BLaER1 (cell line): ENCODE results near the gene ARHGEF12.

Experiments used
- H3K27ac ChIP-seq: shearing (Covaris generic); formaldehyde crosslinking; 2 replicates; pipeline ENCODE4 v1.8.1; 2022
- H3K27me3 ChIP-seq: shearing (Covaris generic); formaldehyde crosslinking; 2 replicates; pipeline ENCODE4 v1.8.1; 2022
- H3K36me3 ChIP-seq: shearing (Covaris generic); formaldehyde crosslinking; 2 replicates; pipeline ENCODE4 v1.8.1; 2022
- H3K4me1 ChIP-seq: shearing (Covaris generic); formaldehyde crosslinking; 2 replicates; pipeline ENCODE4 v1.8.1; 2022
- H3K4me2 ChIP-seq: shearing (Covaris generic); formaldehyde crosslinking; 2 replicates; pipeline ENCODE4 v1.8.1; 2022
- H3K4me3 ChIP-seq: shearing (Covaris generic); formaldehyde crosslinking; 2 replicates; pipeline ENCODE4 v1.8.1; 2022
- H3K9ac ChIP-seq: shearing (Covaris generic); formaldehyde crosslinking; 2 replicates; pipeline ENCODE4 v1.8.1; 2022
- H3K9me3 ChIP-seq: shearing (Covaris generic); formaldehyde crosslinking; 2 replicates; pipeline ENCODE4 v1.8.1; 2022
- H4K20me1 ChIP-seq: shearing (Covaris generic); formaldehyde crosslinking; 2 replicates; pipeline ENCODE4 v1.8.1; 2022
- Cebpa-rat ChIP-seq: shearing (Covaris generic); IDR thresholded peaks from 2 replicates; pipeline ENCODE4 v1.8.1; 2022

ARHGEF12 gene

DNA sequence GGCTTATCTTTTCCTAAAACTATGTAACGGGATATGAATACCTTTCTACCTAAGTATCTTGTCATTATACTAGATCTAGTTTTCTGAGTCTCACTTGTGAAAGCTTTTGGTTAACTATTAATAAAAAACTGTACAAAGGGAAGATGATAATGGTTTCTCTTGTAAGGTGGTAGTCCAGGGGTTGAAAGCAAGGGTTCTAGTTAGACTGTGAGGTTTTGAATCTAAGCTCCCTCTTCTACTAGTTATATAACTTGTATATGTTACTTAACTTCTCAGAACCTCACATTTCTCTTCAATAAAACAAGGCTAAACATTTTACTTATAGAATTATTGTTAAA lies 54.3 kb downstream of the ARHGEF12 start:
- Histone ChIP-seq H3K4me3 (no peak overlapping the region), H3K36me3 (no peaks in the 10 kb centered on the region), H3K27me3 (no peaks in the 10 kb centered on the region), H3K27ac (no peak overlapping the region), H3K4me2 (no peak overlapping the region), H3K9ac (no peak overlapping the region), H4K20me1 (peaks cover 85% of the 10 kb centered on the region), H3K4me1 (peaks cover 10% of the 10 kb centered on the region; the same call in 1 of the 2 replicates), H3K9me3 (peaks cover 10% of the 10 kb centered on the region; the same call in 1 of the 2 replicates)
- TF ChIP-seq Cebpa-rat, result no peak

- peaks cover 85% of the 10 kb centered on the region for H4K20me1 ChIP-seq
- no peak overlapping the region for H3K27ac ChIP-seq
- H3K4me1 ChIP-seq, result peaks cover 6% of the 10 kb centered on the region; the same call in 1 of the 2 replicates
- no peak overlapping the region for H3K4me3 ChIP-seq
- peaks cover 14% of the 10 kb centered on the region; the same call in 1 of the 2 replicates for H3K9me3 ChIP-seq
- no peaks in the 10 kb centered on the region for H3K36me3 ChIP-seq
- no peak for TF ChIP-seq Cebpa-rat
- no peaks in the 10 kb centered on the region for H3K27me3 ChIP-seq
- no peak overlapping the region for H3K4me2 ChIP-seq
- H3K9ac ChIP-seq, result no peak overlapping the region
Observed at GRCh38 chr11:120391292-120391691, 55.1 kb downstream of the ARHGEF12 start.

DNA sequence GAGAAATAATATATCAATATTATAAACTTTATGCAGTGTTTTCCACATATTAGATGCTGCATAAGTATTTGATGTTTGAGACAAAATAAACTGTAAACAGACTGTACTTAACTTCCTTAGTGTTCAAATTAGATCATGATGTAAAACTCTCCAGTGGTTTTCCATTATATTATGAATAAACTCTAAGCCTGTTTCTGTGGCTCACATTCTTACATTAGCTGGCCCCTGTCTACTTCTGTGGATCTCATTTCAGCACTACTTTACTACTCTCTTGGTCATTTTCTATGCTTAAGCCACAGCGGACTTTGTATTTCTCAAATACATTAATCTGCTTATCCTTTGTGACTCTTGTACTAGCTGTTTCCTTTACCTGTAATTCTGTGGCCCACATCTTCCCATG lies 55.6 kb downstream of the ARHGEF12 start:
- TF ChIP-seq Cebpa-rat, result no peak
- Histone ChIP-seq H3K27ac (no peak overlapping the region), H3K4me1 (peaks cover 6% of the 10 kb centered on the region; the same call in 1 of the 2 replicates), H3K4me3 (no peak overlapping the region), H3K9me3 (peaks cover 14% of the 10 kb centered on the region; the same call in 1 of the 2 replicates), H3K27me3 (no peaks in the 10 kb centered on the region), H3K9ac (no peak overlapping the region), H3K4me2 (no peak overlapping the region), H3K36me3 (no peaks in the 10 kb centered on the region), H4K20me1 (peaks cover 85% of the 10 kb centered on the region)

DNA sequence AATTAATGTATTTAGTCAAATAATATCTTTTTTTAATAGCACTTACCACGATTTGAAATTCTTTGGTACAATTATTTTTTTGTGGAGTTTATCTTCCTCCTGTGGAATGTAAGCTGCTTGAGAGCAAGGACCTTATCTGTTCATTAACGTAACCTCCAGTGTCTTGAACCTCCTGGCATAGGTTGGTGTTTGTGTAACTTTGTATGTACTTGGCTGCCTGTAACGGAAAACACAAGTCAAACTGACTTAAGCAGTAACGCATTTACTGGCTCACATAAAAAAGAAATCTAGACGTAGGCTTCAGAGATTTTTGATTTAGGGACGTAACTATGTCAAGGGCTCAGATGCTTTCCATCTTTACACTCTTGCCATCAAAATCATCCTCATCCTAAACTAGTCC lies 56.1 kb downstream of the ARHGEF12 start:
- no peak overlapping the region for H3K9ac ChIP-seq
- no peaks in the 10 kb centered on the region for H3K27me3 ChIP-seq
- H3K4me3 ChIP-seq, result no peak overlapping the region
- H3K9me3 ChIP-seq, result peaks cover 14% of the 10 kb centered on the region; the same call in 1 of the 2 replicates
- no peaks in the 10 kb centered on the region for H3K36me3 ChIP-seq
- H3K4me1 ChIP-seq, result peaks cover 6% of the 10 kb centered on the region; the same call in 1 of the 2 replicates
- H3K27ac ChIP-seq, result no peak overlapping the region
- no peak for TF ChIP-seq Cebpa-rat
- H4K20me1 ChIP-seq, result peaks cover 85% of the 10 kb centered on the region
- no peak overlapping the region for H3K4me2 ChIP-seq

GRCh38 chr11:120392793-120393192 lies 56.6 kb downstream of the ARHGEF12 start:
- peaks cover 85% of the 10 kb centered on the region for H4K20me1 ChIP-seq
- no peak for TF ChIP-seq Cebpa-rat

GRCh38 chr11:120394119-120394518 lies 57.9 kb downstream of the ARHGEF12 start:
- peaks cover 90% of the 10 kb centered on the region for H4K20me1 ChIP-seq
- no peak overlapping the region for H3K4me2 ChIP-seq
- no peak for TF ChIP-seq Cebpa-rat
- no peak overlapping the region for H3K4me3 ChIP-seq
- peaks cover 6% of the 10 kb centered on the region; the same call in 1 of the 2 replicates for H3K4me1 ChIP-seq
- no peaks in the 10 kb centered on the region for H3K27me3 ChIP-seq
- no peak overlapping the region for H3K27ac ChIP-seq
- no peaks in the 10 kb centered on the region for H3K36me3 ChIP-seq
- no peak overlapping the region for H3K9ac ChIP-seq
- peaks cover 14% of the 10 kb centered on the region; the same call in 1 of the 2 replicates for H3K9me3 ChIP-seq

More at GRCh38 chr11:120392793-120393192, 56.6 kb downstream of the ARHGEF12 start:
- no peaks in the 10 kb centered on the region for H3K27me3 ChIP-seq
- H3K36me3 ChIP-seq, result no peaks in the 10 kb centered on the region
- no peak overlapping the region for H3K4me3 ChIP-seq
- peaks cover 6% of the 10 kb centered on the region; the same call in 1 of the 2 replicates for H3K4me1 ChIP-seq
- peaks cover 14% of the 10 kb centered on the region; the same call in 1 of the 2 replicates for H3K9me3 ChIP-seq
- H3K4me2 ChIP-seq, result no peak overlapping the region
- no peak overlapping the region for H3K27ac ChIP-seq
- H3K9ac ChIP-seq, result no peak overlapping the region

DNA sequence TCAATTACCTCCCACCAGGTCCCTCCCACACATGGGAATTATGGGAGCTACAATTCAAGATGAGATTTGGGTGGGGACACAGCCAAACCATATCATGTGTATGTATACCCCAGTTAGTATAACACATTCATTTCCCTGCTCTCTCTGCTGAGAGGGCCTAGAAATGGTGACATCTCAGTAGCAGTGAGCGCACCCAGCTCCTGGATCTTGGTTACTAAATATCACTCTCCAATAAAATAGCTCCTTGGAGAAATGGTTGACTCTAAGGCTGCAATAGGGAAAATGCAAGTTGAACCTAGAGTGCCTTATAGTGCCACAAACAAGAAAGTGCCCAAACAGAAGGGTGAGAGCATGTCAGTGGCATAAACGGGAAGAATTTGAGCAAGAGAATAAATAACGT lies 59.6 kb downstream of the ARHGEF12 start:
- Histone ChIP-seq H3K9ac (no peak overlapping the region), H3K4me2 (no peak overlapping the region), H3K36me3 (no peaks in the 10 kb centered on the region), H3K4me3 (no peak overlapping the region), H3K27ac (no peak overlapping the region), H3K4me1 (peaks cover 8% of the 10 kb centered on the region; the same call in 1 of the 2 replicates), H3K27me3 (no peaks in the 10 kb centered on the region), H3K9me3 (peaks cover 8% of the 10 kb centered on the region; the same call in 1 of the 2 replicates), H4K20me1 (peaks cover 93% of the 10 kb centered on the region)
- TF ChIP-seq Cebpa-rat, result no peak

GRCh38 chr11:120398132-120398531 lies 61.9 kb downstream of the ARHGEF12 start:
- peaks cover 8% of the 10 kb centered on the region; the same call in 1 of the 2 replicates for H3K9me3 ChIP-seq
- H4K20me1 ChIP-seq, result peaks cover 96% of the 10 kb centered on the region
- no peak overlapping the region for H3K27ac ChIP-seq
- no peaks in the 10 kb centered on the region for H3K27me3 ChIP-seq
- no peak overlapping the region for H3K9ac ChIP-seq
- peaks cover 10% of the 10 kb centered on the region; the same call in 1 of the 2 replicates for H3K4me1 ChIP-seq
- no peaks in the 10 kb centered on the region for H3K36me3 ChIP-seq
- H3K4me3 ChIP-seq, result no peak overlapping the region
- H3K4me2 ChIP-seq, result no peak overlapping the region
- TF ChIP-seq Cebpa-rat, result no peak

DNA sequence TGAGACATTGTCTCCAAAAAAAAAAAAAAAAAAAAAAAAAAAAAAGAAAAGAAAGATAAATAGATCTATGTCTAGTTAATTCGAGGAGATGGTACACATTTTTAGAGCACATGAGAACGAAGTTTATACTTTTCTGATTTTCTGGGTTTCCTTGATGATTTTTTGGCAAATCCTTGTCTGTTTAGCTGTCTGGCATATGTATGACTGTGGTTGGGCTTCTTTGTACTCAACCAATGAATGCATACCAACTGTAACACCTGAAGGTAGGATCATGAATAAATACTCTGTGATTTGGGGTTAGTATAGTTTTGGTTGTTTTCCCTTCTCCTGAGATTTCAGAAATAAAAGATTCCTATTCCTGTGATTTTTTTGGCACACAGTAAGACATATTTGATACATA lies 63.1 kb downstream of the ARHGEF12 start:
- H3K4me2 ChIP-seq, result no peak overlapping the region
- no peaks in the 10 kb centered on the region for H3K27me3 ChIP-seq
- no peak overlapping the region for H3K27ac ChIP-seq
- H3K36me3 ChIP-seq, result no peaks in the 10 kb centered on the region
- H3K4me1 ChIP-seq, result peaks cover 6% of the 10 kb centered on the region; the same call in 1 of the 2 replicates
- H3K9me3 ChIP-seq, result peaks cover 8% of the 10 kb centered on the region; the same call in 1 of the 2 replicates
- H4K20me1 ChIP-seq, result peaks cover 99% of the 10 kb centered on the region
- no peak overlapping the region for H3K9ac ChIP-seq
- H3K4me3 ChIP-seq, result no peak overlapping the region
- TF ChIP-seq Cebpa-rat, result no peak

- no peaks in the 10 kb centered on the region for H3K27me3 ChIP-seq
- no peak overlapping the region for H3K4me2 ChIP-seq
- 0 out of 2 replicates have a peak, but pooled peaks cover 4% of the 10 kb centered on the region for H3K4me1 ChIP-seq
- peaks cover 100% of the 10 kb centered on the region for H4K20me1 ChIP-seq
- H3K9me3 ChIP-seq, result peaks cover 1% of the 10 kb centered on the region; the same call in 1 of the 2 replicates
- H3K9ac ChIP-seq, result no peak overlapping the region
- H3K27ac ChIP-seq, result no peak overlapping the region
- no peak for TF ChIP-seq Cebpa-rat
- H3K4me3 ChIP-seq, result no peak overlapping the region
- no peaks in the 10 kb centered on the region for H3K36me3 ChIP-seq
Observed at GRCh38 chr11:120400564-120401364, 64.6 kb downstream of the ARHGEF12 start.
